Osteocyte (in vitro differentiated cells): Measurements from ENCODE around the gene ZNF501. TPM values are rescaled to one million over a fixed set of nuclear protein-coding genes. Genes with fewer than 3 reads are reported as not detected.

Experiments
- DNase-seq: peaks from one replicate; pipeline ENCODE4 v3.0.0; 2021; ENCODE audit warnings: mixed read lengths; ENCODE audit not compliant: unreplicated experiment; ENCODE audit errors: extremely low spot score
- H3K27ac Mint-ChIP-seq: one replicate; pipeline ENCODE4 v1.8.0; 2021; ENCODE audit warnings: mild to moderate bottlenecking, mixed read lengths; ENCODE audit not compliant: unreplicated experiment
- H3K27me3 Mint-ChIP-seq: one replicate; pipeline ENCODE4 v1.8.0; 2021; ENCODE audit warnings: mixed read lengths; ENCODE audit not compliant: unreplicated experiment
- H3K36me3 Mint-ChIP-seq: one replicate; pipeline ENCODE4 v1.8.0; 2021; ENCODE audit warnings: mixed read lengths; ENCODE audit not compliant: unreplicated experiment
- H3K4me1 Mint-ChIP-seq: one replicate; pipeline ENCODE4 v1.8.0; 2021; ENCODE audit warnings: mixed read lengths; ENCODE audit not compliant: unreplicated experiment
- H3K4me3 Mint-ChIP-seq: one replicate; pipeline ENCODE4 v1.8.0; 2021; ENCODE audit warnings: mild to moderate bottlenecking, moderate library complexity, mixed read lengths; ENCODE audit not compliant: unreplicated experiment
- H3K9me3 Mint-ChIP-seq: one replicate; pipeline ENCODE4 v1.8.0; 2021; ENCODE audit warnings: mixed read lengths; ENCODE audit not compliant: unreplicated experiment
- long read RNA-seq: library from polyadenylated mRNA; unstranded; transcript quantifications from one replicate; pipeline ENCODE4 v2.0.0, GENCODE V29; 2021
- total RNA-seq: library from RNA; stranded (reverse); gene quantifications from 2 replicates; pipeline ENCODE4 v1.2.1, GENCODE V29; 2021
- TF ChIP-seq, protein P1 (sequence below): fragments of 200-600 bp; sonication (generic); IDR thresholded peaks from 2 replicates; pipeline ENCODE4 v1.5.0; 2021; ENCODE audit warnings: antibody characterized with exemption, mild to moderate bottlenecking, moderate library complexity

Gene ZNF501
- 4.0 and 4.9 TPM in 2 replicates for total RNA-seq
- long read RNA-seq, transcript ZNF501-205 (3 exons, 3,382 nt): minor isoform, 5 of 28 reads
- long read RNA-seq, transcript ZNF501-201 (3 exons, 3,099 nt): major isoform, 20 of 28 reads
- long read RNA-seq, partial matches to known transcripts: 0 of 28 reads
- long read RNA-seq, other reads (novel, unspliced or antisense): 3 of 28 reads

DNA sequence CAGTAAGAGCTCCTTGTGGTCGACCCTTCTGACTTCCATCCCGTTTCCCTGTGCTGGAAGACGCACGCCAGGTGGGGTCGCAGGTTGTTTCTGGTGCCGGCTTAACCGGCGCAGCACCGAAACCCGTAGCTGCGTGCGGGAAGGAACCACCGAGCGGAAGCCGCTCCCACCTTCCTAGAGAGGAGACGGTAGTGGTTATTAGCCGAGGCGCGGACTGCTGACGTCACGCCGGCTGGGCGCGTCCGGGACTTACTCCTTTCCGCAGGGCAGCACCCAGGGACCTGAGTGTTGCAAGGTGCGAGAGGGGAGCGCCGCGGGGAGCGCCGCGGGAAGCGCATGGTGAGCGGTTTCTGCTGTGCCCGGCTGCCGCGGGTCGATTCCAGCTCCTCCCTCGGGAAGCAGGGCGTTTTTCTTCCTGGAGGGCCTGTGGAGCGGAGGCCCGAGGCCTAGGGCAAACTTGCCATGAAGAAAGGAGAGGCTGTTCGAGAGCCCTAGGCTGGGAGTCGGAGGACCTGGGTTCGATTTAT, at the start of gene ZNF501:
TSS of gene ZNF501 (plus strand) at position 252 of the 527 bp plus-strand sequence. CDS start 4,787 bp downstream, outside the sequence.
- DNase-seq: peak; percentile 87
- H3K4me1 Mint-ChIP-seq: no peaks in the 10 kb centered on the region
- H3K4me3 Mint-ChIP-seq: peak within 1 kb of the TSS; percentile 82
- peaks cover 32% of the 10 kb centered on the region for H3K36me3 Mint-ChIP-seq
- peak within 1 kb of the TSS; percentile 75 for H3K27ac Mint-ChIP-seq
- no peaks in the 10 kb centered on the region for H3K27me3 Mint-ChIP-seq
- TF ChIP-seq, protein P1, sequence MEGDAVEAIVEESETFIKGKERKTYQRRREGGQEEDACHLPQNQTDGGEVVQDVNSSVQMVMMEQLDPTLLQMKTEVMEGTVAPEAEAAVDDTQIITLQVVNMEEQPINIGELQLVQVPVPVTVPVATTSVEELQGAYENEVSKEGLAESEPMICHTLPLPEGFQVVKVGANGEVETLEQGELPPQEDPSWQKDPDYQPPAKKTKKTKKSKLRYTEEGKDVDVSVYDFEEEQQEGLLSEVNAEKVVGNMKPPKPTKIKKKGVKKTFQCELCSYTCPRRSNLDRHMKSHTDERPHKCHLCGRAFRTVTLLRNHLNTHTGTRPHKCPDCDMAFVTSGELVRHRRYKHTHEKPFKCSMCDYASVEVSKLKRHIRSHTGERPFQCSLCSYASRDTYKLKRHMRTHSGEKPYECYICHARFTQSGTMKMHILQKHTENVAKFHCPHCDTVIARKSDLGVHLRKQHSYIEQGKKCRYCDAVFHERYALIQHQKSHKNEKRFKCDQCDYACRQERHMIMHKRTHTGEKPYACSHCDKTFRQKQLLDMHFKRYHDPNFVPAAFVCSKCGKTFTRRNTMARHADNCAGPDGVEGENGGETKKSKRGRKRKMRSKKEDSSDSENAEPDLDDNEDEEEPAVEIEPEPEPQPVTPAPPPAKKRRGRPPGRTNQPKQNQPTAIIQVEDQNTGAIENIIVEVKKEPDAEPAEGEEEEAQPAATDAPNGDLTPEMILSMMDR: no peak
- H3K9me3 Mint-ChIP-seq: peaks cover 58% of the 10 kb centered on the region

GRCh38 chr3:44680921-44681455, 48.4 kb upstream of the ZNF501 start:
- H3K4me3 Mint-ChIP-seq: no peak overlapping the region
- peaks cover 31% of the 10 kb centered on the region for H3K9me3 Mint-ChIP-seq
- TF ChIP-seq, protein P1: no peak
- H3K27me3 Mint-ChIP-seq: no peaks in the 10 kb centered on the region
- peaks cover 4% of the 10 kb centered on the region for H3K4me1 Mint-ChIP-seq
- DNase-seq: no peak
- peaks cover 11% of the 10 kb centered on the region for H3K36me3 Mint-ChIP-seq
- H3K27ac Mint-ChIP-seq: no peak overlapping the region

- no peak for DNase-seq
- TF ChIP-seq, protein P1: no peak
- no peaks in the 10 kb centered on the region for H3K27me3 Mint-ChIP-seq
- peaks cover 11% of the 10 kb centered on the region for H3K36me3 Mint-ChIP-seq
- no peak overlapping the region for H3K27ac Mint-ChIP-seq
- no peak overlapping the region for H3K4me3 Mint-ChIP-seq
- H3K9me3 Mint-ChIP-seq: peaks cover 36% of the 10 kb centered on the region
- H3K4me1 Mint-ChIP-seq: peaks cover 4% of the 10 kb centered on the region
These were observed 47.1 kb upstream of the ZNF501 start for GRCh38 chr3:44682182-44682896.

DNA sequence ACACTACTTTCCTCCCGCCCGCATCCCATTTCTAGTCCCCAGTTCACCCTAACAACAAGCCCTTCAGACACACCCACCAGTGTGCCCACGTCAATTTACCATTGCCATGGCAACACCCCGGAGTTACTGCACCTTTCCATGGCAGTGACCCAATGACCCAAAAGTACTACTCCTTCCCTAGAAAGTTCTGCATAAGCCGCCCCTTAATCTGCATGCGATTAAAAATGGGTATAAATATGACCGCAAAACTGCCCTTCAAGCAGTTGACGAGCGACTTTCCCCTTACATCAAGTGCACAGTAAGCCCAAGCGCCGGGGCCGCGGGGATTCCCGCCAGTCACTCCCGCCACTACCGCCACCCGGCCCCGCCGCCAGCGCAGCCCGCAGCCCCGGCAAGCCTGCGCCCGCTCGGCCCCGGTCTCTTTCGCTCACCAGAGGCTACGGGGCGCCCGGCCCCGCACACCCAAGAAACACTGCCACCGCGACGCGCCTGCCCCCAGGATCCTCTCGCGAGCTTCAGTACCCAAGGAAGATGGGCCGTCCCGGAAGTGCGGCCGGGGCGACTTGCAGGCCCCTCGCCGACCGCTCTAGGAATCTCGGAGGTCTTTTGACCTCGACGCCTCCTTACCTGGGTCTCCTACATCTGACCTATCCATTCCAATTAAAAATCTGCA, 44.2 kb upstream of the ZNF501 start:
- H3K4me3 Mint-ChIP-seq: peak overlapping the region; percentile 71
- H3K36me3 Mint-ChIP-seq: peaks cover 11% of the 10 kb centered on the region
- H3K9me3 Mint-ChIP-seq: peaks cover 44% of the 10 kb centered on the region
- TF ChIP-seq, protein P1: no peak
- peaks cover 4% of the 10 kb centered on the region for H3K4me1 Mint-ChIP-seq
- DNase-seq: no peak
- peaks cover 5% of the 10 kb centered on the region for H3K27me3 Mint-ChIP-seq
- peak overlapping the region; percentile 12 for H3K27ac Mint-ChIP-seq
